Neutrophil (primary cell): ENCODE data around the gene TMPRSS7.
"Not testable (repeated sequence)": the region's sequence is repeated elsewhere in the genome, so short reads cannot be mapped to it uniquely, and the experiment has no call there.

Experiments
- H3K27ac ChIP-seq: fragments of 200-600 bp; sonication (generic); 2 replicates; pipeline ENCODE4 v1.5.1; 2016; ENCODE audit warnings: mild to moderate bottlenecking, moderate library complexity
- H3K27me3 ChIP-seq: fragments of 200-600 bp; sonication (generic); 2 replicates; pipeline ENCODE4 v1.6.0; 2016; ENCODE audit warnings: mild to moderate bottlenecking
- H3K36me3 ChIP-seq: fragments of 200-600 bp; sonication (generic); 2 replicates; pipeline ENCODE4 v1.5.1; 2017
- H3K4me1 ChIP-seq, 2 experiments: fragments of 200-600 bp in 1 of 2; sonication (generic) in 1 of 2; 1 replicate in 1 of 2; 2 replicates in 1 of 2; pipeline versions ENCODE4 v1.5.1 to v1.6.1; 2013 to 2016; ENCODE audit warnings: low read depth in 1 of 2, low read length in 1 of 2, mild to moderate bottlenecking in 1 of 2, moderate library complexity in 1 of 2; ENCODE audit not compliant: control insufficient read depth in 1 of 2, insufficient read depth in 1 of 2
- H3K4me3 ChIP-seq, 2 experiments: fragments of 200-600 bp in 1 of 2; sonication (generic) in 1 of 2; 1 replicate in 1 of 2; 2 replicates in 1 of 2; pipeline ENCODE4 v1.5.1; 2013 to 2016; ENCODE audit warnings: low read depth in 1 of 2, low read length in 1 of 2, mild to moderate bottlenecking in 1 of 2, moderate library complexity in 1 of 2
- H3K9me3 ChIP-seq: fragments of 200-600 bp; sonication (generic); 2 replicates; pipeline ENCODE4 v1.5.1; 2016
- TF ChIP-seq, protein P1 (sequence below): fragments of 200-600 bp; sonication (generic); IDR thresholded peaks from 2 replicates; pipeline ENCODE4 v1.5.1; 2016; ENCODE audit warnings: antibody characterized with exemption

TMPRSS7 gene

GRCh38 chr3:112027826-112028225 lies 6.7 kb upstream of the TMPRSS7 start:
- Histone ChIP-seq H3K4me3 (no peak overlapping the region), H3K36me3 (no peaks in the 10 kb centered on the region), H3K27ac (no peak overlapping the region), H3K27me3 (no peaks in the 10 kb centered on the region), H3K4me1 (no peaks in the 10 kb centered on the region), H3K9me3 (no peaks in the 10 kb centered on the region)
- TF ChIP-seq, protein P1, sequence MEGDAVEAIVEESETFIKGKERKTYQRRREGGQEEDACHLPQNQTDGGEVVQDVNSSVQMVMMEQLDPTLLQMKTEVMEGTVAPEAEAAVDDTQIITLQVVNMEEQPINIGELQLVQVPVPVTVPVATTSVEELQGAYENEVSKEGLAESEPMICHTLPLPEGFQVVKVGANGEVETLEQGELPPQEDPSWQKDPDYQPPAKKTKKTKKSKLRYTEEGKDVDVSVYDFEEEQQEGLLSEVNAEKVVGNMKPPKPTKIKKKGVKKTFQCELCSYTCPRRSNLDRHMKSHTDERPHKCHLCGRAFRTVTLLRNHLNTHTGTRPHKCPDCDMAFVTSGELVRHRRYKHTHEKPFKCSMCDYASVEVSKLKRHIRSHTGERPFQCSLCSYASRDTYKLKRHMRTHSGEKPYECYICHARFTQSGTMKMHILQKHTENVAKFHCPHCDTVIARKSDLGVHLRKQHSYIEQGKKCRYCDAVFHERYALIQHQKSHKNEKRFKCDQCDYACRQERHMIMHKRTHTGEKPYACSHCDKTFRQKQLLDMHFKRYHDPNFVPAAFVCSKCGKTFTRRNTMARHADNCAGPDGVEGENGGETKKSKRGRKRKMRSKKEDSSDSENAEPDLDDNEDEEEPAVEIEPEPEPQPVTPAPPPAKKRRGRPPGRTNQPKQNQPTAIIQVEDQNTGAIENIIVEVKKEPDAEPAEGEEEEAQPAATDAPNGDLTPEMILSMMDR: no peak

DNA sequence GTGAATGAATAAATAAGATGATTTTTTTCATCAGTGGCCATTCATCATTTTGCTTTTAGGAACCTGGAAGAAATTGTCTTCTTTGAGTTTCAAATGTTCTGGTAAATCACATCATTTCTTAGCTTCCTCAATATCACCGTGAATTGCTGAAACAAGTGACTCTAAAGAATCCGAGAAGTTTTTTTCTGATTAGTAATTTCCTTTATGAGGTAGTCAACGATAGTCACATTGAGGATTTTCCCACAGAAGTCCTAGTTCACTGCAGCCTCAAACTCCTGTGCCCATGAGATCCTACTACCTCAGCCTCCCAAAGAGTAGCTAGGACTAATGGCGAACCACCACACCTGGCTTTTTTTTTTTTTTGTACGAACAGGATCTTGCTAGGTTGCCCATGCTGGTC lies 3.6 kb upstream of the TMPRSS7 start:
- TF ChIP-seq, protein P1: no peak
- Histone ChIP-seq H3K27ac (no peak overlapping the region), H3K27me3 (no peaks in the 10 kb centered on the region)

DNA sequence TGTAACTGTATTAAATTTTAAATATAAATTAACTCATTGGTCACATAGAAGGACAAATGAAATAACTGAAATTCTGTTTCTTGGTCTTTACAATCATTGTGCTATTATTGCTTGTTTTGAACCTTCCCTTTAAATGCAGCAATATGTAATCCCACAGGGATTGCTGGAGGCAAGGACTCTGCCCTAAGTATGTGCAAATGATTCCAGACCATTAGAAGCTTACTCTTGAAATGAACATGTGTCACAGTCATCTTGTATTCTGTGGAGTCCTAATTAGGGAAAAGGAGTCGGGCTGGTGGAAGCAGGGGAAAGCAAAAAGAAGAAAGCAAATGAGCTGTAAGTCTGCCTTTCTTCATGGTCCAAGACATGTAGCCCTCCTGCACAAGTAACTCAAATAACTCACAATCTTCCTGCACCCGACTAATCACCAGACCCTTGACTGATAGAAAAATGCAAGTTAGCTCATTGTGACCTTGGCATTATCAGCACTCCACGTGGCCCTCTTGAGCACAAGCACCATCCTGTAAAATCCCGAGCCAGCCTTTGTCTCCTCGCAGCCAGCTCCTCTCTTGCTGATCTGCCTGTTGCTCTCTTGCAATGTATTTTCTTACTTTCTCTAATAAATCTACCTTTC lies 2.3 kb upstream of the TMPRSS7 start:
- Histone ChIP-seq H3K27me3 (no peaks in the 10 kb centered on the region), H3K4me1 (no peaks in the 10 kb centered on the region), H3K27ac (no peak overlapping the region), H3K9me3 (no peaks in the 10 kb centered on the region), H3K36me3 (no peaks in the 10 kb centered on the region), H3K4me3 (no peak overlapping the region)
- TF ChIP-seq, protein P1: no peak

More for the DNA sequence above, 3.6 kb upstream of the TMPRSS7 start:
- Histone ChIP-seq H3K4me3 (no peak overlapping the region), H3K9me3 (no peaks in the 10 kb centered on the region), H3K4me1 (no peaks in the 10 kb centered on the region), H3K36me3 (no peaks in the 10 kb centered on the region)

DNA sequence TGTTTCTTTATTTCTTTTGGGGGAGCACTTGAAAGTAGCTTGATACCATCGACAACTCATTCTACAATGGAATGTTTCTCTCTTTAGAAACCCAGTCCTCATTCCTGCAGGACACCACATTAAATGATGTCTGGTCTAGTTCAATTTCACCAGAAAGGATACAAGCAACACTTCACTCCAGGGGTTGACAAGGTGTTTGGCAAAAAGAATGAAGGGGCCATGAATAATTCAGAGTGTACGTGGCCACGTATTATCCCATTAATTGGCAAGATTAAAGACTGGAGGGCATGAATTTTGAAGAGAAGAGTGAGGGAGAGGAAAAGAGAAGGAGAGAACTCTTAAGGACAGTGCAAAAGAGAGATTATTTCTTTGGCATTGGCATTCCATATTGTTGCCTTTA lies 705 bp downstream of the TMPRSS7 start:
- no peaks in the 10 kb centered on the region for H3K4me1 ChIP-seq

DNA sequence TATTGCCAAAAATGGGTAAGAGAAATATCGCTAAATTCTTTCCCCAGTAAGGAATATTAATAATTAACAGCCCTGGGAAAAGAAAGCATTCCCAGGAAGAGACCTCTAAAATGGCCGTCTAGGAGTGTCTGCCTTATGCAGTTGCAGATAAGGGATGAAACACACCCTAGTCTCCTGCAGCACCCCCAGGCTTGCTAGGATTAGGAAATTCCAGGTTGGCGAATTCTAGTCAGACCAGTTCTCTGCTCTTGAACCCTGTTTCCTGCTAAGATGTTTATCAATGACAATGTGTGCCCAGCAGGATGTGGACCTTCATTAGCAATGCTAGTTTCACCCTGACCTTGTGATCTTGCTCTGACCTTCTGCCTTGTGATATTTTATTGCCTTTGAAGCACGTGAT lies 2.7 kb downstream of the TMPRSS7 start:
- not testable (repeated sequence) for H3K36me3 ChIP-seq, H3K27me3 ChIP-seq, H3K4me1 ChIP-seq, H3K27ac ChIP-seq, H3K4me3 ChIP-seq, H3K9me3 ChIP-seq

More for the DNA sequence above, 705 bp downstream of the TMPRSS7 start:
- no peaks in the 10 kb centered on the region for H3K27me3 ChIP-seq
- TF ChIP-seq, protein P1: no peak
- H3K27ac ChIP-seq: no peak overlapping the region
- no peaks in the 10 kb centered on the region for H3K9me3 ChIP-seq
- H3K36me3 ChIP-seq: no peaks in the 10 kb centered on the region
- H3K4me3 ChIP-seq: no peak overlapping the region

DNA sequence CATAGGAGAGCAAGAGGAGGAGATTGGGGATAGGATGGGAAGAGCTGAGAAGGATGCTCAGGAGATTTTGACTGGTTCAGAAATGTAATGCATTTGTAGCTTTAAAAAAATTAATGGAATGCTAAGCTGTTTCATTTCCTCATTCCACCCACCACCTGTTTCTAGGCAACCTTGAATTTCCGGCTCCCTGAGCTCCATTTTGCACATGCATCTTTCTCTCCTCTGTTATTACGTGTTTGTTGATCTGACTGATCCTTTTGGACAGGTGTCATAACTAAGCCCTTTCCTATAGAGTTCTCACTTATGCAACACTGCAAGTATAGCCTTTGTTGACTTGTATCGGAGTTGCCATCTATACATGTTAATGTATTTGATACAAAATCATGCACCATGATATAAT lies 4.3 kb downstream of the TMPRSS7 start:
- Histone ChIP-seq H3K27ac (no peak overlapping the region), H3K4me3 (no peak overlapping the region), H3K36me3 (no peaks in the 10 kb centered on the region), H3K9me3 (no peaks in the 10 kb centered on the region), H3K27me3 (no peaks in the 10 kb centered on the region), H3K4me1 (peaks cover 0 to 2% of the 10 kb centered on the region in 2 experiments)
- TF ChIP-seq, protein P1: no peak
